ENCODE results near the gene MGAT5.

GRCh38 chr2:134359367-134360081 lies 105.7 kb downstream of the MGAT5 start:
- TF ChIP-seq ZNF565 (CRISPR knock-in tag; conservative IDR thresholded peaks at IDR 0.05; ENCODE audit: low read depth) (no peak), ISL1 (CRISPR knock-in tag; IDR thresholded peaks at IDR 0.05) (no peak), PATZ1 (CRISPR knock-in tag; IDR thresholded peaks at IDR 0.05; ENCODE audit: borderline replicate concordance) (no peak), ZFP3 (CRISPR knock-in tag; IDR thresholded peaks at IDR 0.05) (no peak), OSR1 (CRISPR knock-in tag; IDR thresholded peaks at IDR 0.05) (no peak), RARB (CRISPR knock-in tag; IDR thresholded peaks at IDR 0.05) (no peak), CREB5 (CRISPR knock-in tag; IDR thresholded peaks at IDR 0.05; ENCODE audit: low read depth) (no peak), CSRNP3 (CRISPR knock-in tag; IDR thresholded peaks at IDR 0.05) (no peak), TCF4 (CRISPR knock-in tag; IDR thresholded peaks at IDR 0.05; ENCODE audit: borderline replicate concordance) (no peak), TOX (CRISPR knock-in tag; IDR thresholded peaks at IDR 0.05; ENCODE audit: borderline replicate concordance) (no peak), ESRRG (CRISPR knock-in tag; IDR thresholded peaks at IDR 0.05) (no peak), ZFP30 (CRISPR knock-in tag; IDR thresholded peaks at IDR 0.05) (no peak), SNAI2 (CRISPR knock-in tag; IDR thresholded peaks at IDR 0.05) (no peak)
